HG03095 (cell line): ENCODE measurements around the gene ELF3.
"Not testable (repeated sequence)": the region's sequence is repeated elsewhere in the genome, so short reads cannot be mapped to it uniquely, and the experiment has no call there.

Experiments
- ATAC-seq: cut with Tn5 transposase; IDR thresholded peaks from one replicate; pipeline ENCODE4 v1.9.1; 2021; ENCODE audit warnings: moderate library complexity; ENCODE audit not compliant: unreplicated experiment

The ELF3 gene

GRCh38 chr1:202064889-202065312, 54.5 kb downstream of the ELF3 start:
- ATAC-seq: not testable (repeated sequence)
